K562 (cell line): ENCODE measurements around the gene VPS26A. TPM values are rescaled to one million over a fixed set of nuclear protein-coding genes. Genes with fewer than 3 reads are reported as not detected.
A peak's percentile ranks its signal among the peaks of the same experiment; 100 is the strongest.

Source experiments
- BCLAF1 ChIP-seq, 2 experiments: fragments of 450-650 bp in 1 of 2; IDR thresholded peaks; 2 replicates each; pipeline ENCODE4 v1.6.1; 2011 to 2017; ENCODE audit warnings: low read depth in 2 of 2, antibody characterized with exemption in 1 of 2, borderline replicate concordance in 1 of 2, low read length in 1 of 2, mild to moderate bottlenecking in 1 of 2, mixed read lengths in 1 of 2; ENCODE audit not compliant: control insufficient read depth in 1 of 2
- CAMTA2 ChIP-seq: fragments of 250-450 bp; sonication (Bioruptor Pico); conservative IDR thresholded peaks from 2 replicates; pipeline ENCODE4 v1.5.1; 2022
- CREM ChIP-seq: IDR thresholded peaks from 2 replicates; pipeline ENCODE4 v1.6.1; 2014; ENCODE audit warnings: antibody characterized with exemption, low read depth
- HNRNPL ChIP-seq: fragments of 200-400 bp; formaldehyde crosslinking; IDR thresholded peaks from 2 replicates; pipeline ENCODE4 v1.6.1; 2017; ENCODE audit warnings: low read depth, mild to moderate bottlenecking, low read length
- IRF2 ChIP-seq: sonication (generic); formaldehyde crosslinking; IDR thresholded peaks from 2 replicates; pipeline ENCODE4 v1.8.1; 2022; ENCODE audit warnings: mild to moderate bottlenecking, missing genetic modification reagents
- MAFG ChIP-seq: fragments of 450-650 bp; conservative IDR thresholded peaks from 2 replicates; pipeline ENCODE4 v1.6.1; 2016; ENCODE audit warnings: missing genetic modification characterization, missing compliant biosample characterization
- MECOM ChIP-seq: fragments of 250-450 bp; sonication (Bioruptor Pico); IDR thresholded peaks from 2 replicates; pipeline ENCODE4 v1.8.0; 2022; ENCODE audit warnings: inconsistent platforms
- NBN ChIP-seq: fragments of 450-650 bp; IDR thresholded peaks from 2 replicates; pipeline ENCODE4 v1.6.1; 2016; ENCODE audit warnings: low read depth, mild to moderate bottlenecking
- NFXL1 ChIP-seq: fragments of 450-650 bp; formaldehyde crosslinking; IDR thresholded peaks from 2 replicates; pipeline ENCODE4 v1.4.0; 2021; ENCODE audit warnings: mild to moderate bottlenecking
- PRMT5 ChIP-seq: sonication (generic); formaldehyde crosslinking; IDR thresholded peaks from 2 replicates; pipeline ENCODE4 v1.5.0; 2020; ENCODE audit warnings: missing genetic modification reagents
- RBM14 ChIP-seq: fragments of 200-400 bp; formaldehyde crosslinking; IDR thresholded peaks from 2 replicates; pipeline ENCODE4 v1.6.1; 2018; ENCODE audit warnings: low read depth, mild to moderate bottlenecking, low read length, moderate library complexity, borderline replicate concordance; ENCODE audit not compliant: insufficient read depth
- SP1 ChIP-seq: sonication (generic); formaldehyde crosslinking; IDR thresholded peaks from 2 replicates; pipeline ENCODE4 v1.8.1; 2022; ENCODE audit warnings: mild to moderate bottlenecking, missing genetic modification reagents
- ZBTB5 ChIP-seq: fragments of 450-650 bp; IDR thresholded peaks from 2 replicates; pipeline ENCODE4 v1.6.1; 2017; ENCODE audit warnings: antibody characterized with exemption
- ZNF124 ChIP-seq: sonication (generic); formaldehyde crosslinking; IDR thresholded peaks from 2 replicates; pipeline ENCODE4 v1.8.1; 2022; ENCODE audit warnings: missing genetic modification reagents
- ZNF184 ChIP-seq: sonication (generic); formaldehyde crosslinking; IDR thresholded peaks from 2 replicates; pipeline ENCODE4 v1.5.0; 2020; ENCODE audit warnings: missing genetic modification reagents
- ZNF407 ChIP-seq: fragments of 450-650 bp; IDR thresholded peaks from 2 replicates; pipeline ENCODE4 v1.6.1; 2016; ENCODE audit warnings: low read depth
- polyA plus RNA-seq, 8 experiments: library from polyadenylated mRNA; depleted of rRNA in 4 of 8; stranded (reverse) in 5 of 8; unstranded in 3 of 8; fragments of >200 nt; fragmentation: Nextera tagmentation in 2 of 8; fragmentation: Illumina TruSeq in 1 of 8; extraction: Ambion mirVana in 2 of 8; extraction: Trizol in 1 of 8; gene quantifications; 2 replicates each; pipeline versions ENCODE4 v1.2.1 to v1.2.3, GENCODE V29; 2011 to 2014; ENCODE audit warnings: inconsistent platforms in 1 of 8, missing spikeins in 1 of 8
- total RNA-seq, 7 experiments: library from RNA; depleted of rRNA in 6 of 7; stranded (reverse); fragments of >200 nt in 6 of 7; fragmentation: Illumina TruSeq in 2 of 7; extraction: Trizol in 2 of 7; gene quantifications; 2 replicates each; pipeline versions ENCODE4 v1.2.1 to v1.2.3, GENCODE V29; 2011 to 2021; ENCODE audit warnings: low replicate concordance in 1 of 7

The VPS26A gene
- total and polyA plus RNA-seq, 9 of the 15 experiments (the other 6 are each of a cell fraction or from before 2014, with no cell fraction given): 47.1 to 137 (median 69.3) TPM

GRCh38 chr10:69179089-69179742 lies 55.2 kb downstream of the VPS26A start (continued):
- TF ChIP-seq ZNF124: no peak
- no peak for TF ChIP-seq RBM14
- no peak for TF ChIP-seq NFXL1
- TF ChIP-seq MECOM (CRISPR knock-in tag): no peak
- no peak; the same call in 1 of the 2 replicates for TF ChIP-seq MAFG (tag)
- peak; percentile 88 for TF ChIP-seq CREM
- no peak for TF ChIP-seq HNRNPL
- TF ChIP-seq SP1 (CRISPR knock-in tag): no peak
- no peak for TF ChIP-seq IRF2 (CRISPR knock-in tag)
- TF ChIP-seq PRMT5: no peak
- no peak for TF ChIP-seq BCLAF1 (IDR thresholded peaks at IDR 0.05; ENCODE audit: borderline replicate concordance in 1 of 2, control insufficient read depth in 1 of 2, low read depth in 2 of 2, low read length in 1 of 2)
- no peak for TF ChIP-seq ZNF184 (CRISPR knock-in tag)
- TF ChIP-seq ZNF407: no peak; the same call in 1 of the 2 replicates
- TF ChIP-seq CAMTA2: no peak
- TF ChIP-seq ZBTB5: no peak
- no peak for TF ChIP-seq NBN
